Neuronal stem cell (in vitro differentiated cells): Measurements from ENCODE around the gene ZNHIT2.
A peak's percentile ranks its signal among the peaks of the same experiment; 100 is the strongest.

Experiments
- DNase-seq: peaks from one replicate; pipeline ENCODE4 v3.0.0-alpha.2; 2013; ENCODE audit warnings: low spot score
- H2AFZ ChIP-seq: one replicate; pipeline ENCODE4 v1.6.1; 2013; ENCODE audit warnings: mild to moderate bottlenecking, low read length, inconsistent platforms
- H2AK5ac ChIP-seq: 2 replicates; pipeline ENCODE4 v1.6.1; 2013; ENCODE audit warnings: low read depth, mild to moderate bottlenecking, inconsistent platforms, low read length, moderate library complexity, mixed read lengths
- H2BK120ac ChIP-seq: 2 replicates; pipeline ENCODE4 v1.6.1; 2013; ENCODE audit warnings: low read depth, mild to moderate bottlenecking, inconsistent platforms, low read length, moderate library complexity, mixed read lengths
- H2BK12ac ChIP-seq: one replicate; pipeline ENCODE4 v1.6.1; 2013; ENCODE audit warnings: low read length, inconsistent platforms
- H2BK15ac ChIP-seq: 2 replicates; pipeline ENCODE4 v1.6.1; 2013; ENCODE audit warnings: mild to moderate bottlenecking, low read length, inconsistent platforms, mixed read lengths
- H2BK5ac ChIP-seq: one replicate; pipeline ENCODE4 v1.6.1; 2013; ENCODE audit warnings: inconsistent platforms, mild to moderate bottlenecking, low read length, moderate library complexity
- H3K14ac ChIP-seq: one replicate; pipeline ENCODE4 v1.6.1; 2013; ENCODE audit warnings: low read length, inconsistent platforms
- H3K18ac ChIP-seq: 2 replicates; pipeline ENCODE4 v1.6.1; 2013; ENCODE audit warnings: low read length, inconsistent platforms
- H3K23ac ChIP-seq: 2 replicates; pipeline ENCODE4 v1.6.1; 2013; ENCODE audit warnings: low read depth, mild to moderate bottlenecking, mixed read lengths, low read length, inconsistent platforms; ENCODE audit not compliant: poor library complexity
- H3K27ac ChIP-seq: replicated peaks from 3 replicates; pipeline ENCODE4 v1.5.1; 2013; ENCODE audit warnings: low read length, inconsistent platforms
- H3K27me3 ChIP-seq, 3 experiments: 2 replicates each; pipeline ENCODE4 v1.6.1; 2013; ENCODE audit warnings: low read length in 3 of 3, mild to moderate bottlenecking in 2 of 3, inconsistent platforms in 1 of 3, low read depth in 1 of 3, mixed read lengths in 1 of 3, moderate library complexity in 1 of 3; ENCODE audit not compliant: control insufficient read depth in 3 of 3, insufficient read depth in 3 of 3
- H3K36me3 ChIP-seq, 2 donors: replicated peaks in 1 of 2; 2 replicates each; pipeline ENCODE4 v1.6.1; 2013; ENCODE audit warnings: low read length in 2 of 2; ENCODE audit not compliant: control insufficient read depth in 2 of 2, insufficient read depth in 2 of 2
- H3K4ac ChIP-seq: 2 replicates; pipeline ENCODE4 v1.6.1; 2013; ENCODE audit warnings: inconsistent platforms, mild to moderate bottlenecking, low read length, moderate library complexity
- H3K4me1 ChIP-seq, 2 donors: 1 replicate in 1 of 2; 2 replicates in 1 of 2; pipeline ENCODE4 v1.6.1; 2013; ENCODE audit warnings: low read length in 2 of 2, low read depth in 1 of 2; ENCODE audit not compliant: control insufficient read depth in 2 of 2, insufficient read depth in 1 of 2
- H3K4me2 ChIP-seq: one replicate; pipeline ENCODE4 v1.6.1; 2013; ENCODE audit warnings: mild to moderate bottlenecking, low read length, inconsistent platforms; ENCODE audit not compliant: insufficient read depth, poor library complexity, severe bottlenecking
- H3K4me3 ChIP-seq, 2 donors: 2 replicates each; pipeline ENCODE4 v1.5.1; 2013; ENCODE audit warnings: low read length in 2 of 2, mild to moderate bottlenecking in 2 of 2, inconsistent platforms in 1 of 2, moderate library complexity in 1 of 2
- H3K79me1 ChIP-seq: one replicate; pipeline ENCODE4 v1.6.1; 2013; ENCODE audit warnings: low read depth, mild to moderate bottlenecking, inconsistent platforms, low read length, moderate library complexity
- H3K9ac ChIP-seq: one replicate; pipeline ENCODE4 v1.6.1; 2013; ENCODE audit warnings: mild to moderate bottlenecking, low read depth, low read length, inconsistent platforms; ENCODE audit not compliant: poor library complexity
- H3K9me3 ChIP-seq, 2 donors: replicated peaks in 1 of 2; 2 replicates each; pipeline versions ENCODE3 to v1.6.1; 2013; ENCODE audit warnings: low read length in 2 of 2, mild to moderate bottlenecking in 2 of 2, inconsistent platforms in 1 of 2, low read depth in 1 of 2, mixed read lengths in 1 of 2, moderate library complexity in 1 of 2; ENCODE audit not compliant: control insufficient read depth in 2 of 2, insufficient read depth in 1 of 2
- H4K8ac ChIP-seq: one replicate; pipeline ENCODE4 v1.6.1; 2013; ENCODE audit warnings: low read depth, mild to moderate bottlenecking, inconsistent platforms, low read length, moderate library complexity
- H4K91ac ChIP-seq: one replicate; pipeline ENCODE4 v1.6.1; 2013; ENCODE audit warnings: low read length, low read depth, mild to moderate bottlenecking, inconsistent platforms; ENCODE audit not compliant: poor library complexity
- WGBS, 2 donors: extraction: QIAGEN DNeasy Blood & Tissue Kit; methylation state at CpG; one replicate each; pipeline ENCODE4 v1.1.7; 2013; ENCODE audit warnings: missing lambda C conversion rate in 2 of 2, mixed read lengths in 1 of 2; ENCODE audit not compliant: insufficient read length in 2 of 2, insufficient replicate concordance in 1 of 2; ENCODE audit errors: extremely low coverage in 2 of 2; 5-methylcytosine and 5-hydroxymethylcytosine counted together

The ZNHIT2 gene

GRCh38 chr11:65134240-65134951, 16.9 kb upstream of the ZNHIT2 start, which contains the start of gene SYVN1:
TSS of gene SYVN1 (minus strand) at chr11:65134519. CDS start at chr11:65133601, 918 bp downstream.
- Histone ChIP-seq H3K4me3 (peak within 1 kb of the TSS; percentile 79 to 94), H2AFZ (peak within 1 kb of the TSS; percentile 95), H3K14ac (peak within 1 kb of the TSS; percentile 86), H2BK12ac (no peak within 1 kb of the TSS), H3K4me1 (peaks cover 9 to 13% of the 10 kb centered on the region in 2 donors), H3K79me1 (peaks cover 18% of the 10 kb centered on the region), H3K27ac (peak within 1 kb of the TSS; percentile 86), H3K36me3 (peaks cover 33% of the 10 kb centered on the region in 2 donors), H4K8ac (peak within 1 kb of the TSS; percentile 97), H3K9ac (peak within 1 kb of the TSS; percentile 89), H3K9me3 (no peaks in the 10 kb centered on the region), H3K23ac (peak within 1 kb of the TSS; percentile 83), H2BK5ac (peak within 1 kb of the TSS; percentile 99), H2AK5ac (peak within 1 kb of the TSS; percentile 63), H2BK15ac (peak within 1 kb of the TSS; percentile 60), H3K18ac (peak within 1 kb of the TSS; percentile 98), H4K91ac (no peak within 1 kb of the TSS), H3K4ac (peak within 1 kb of the TSS; percentile 39), H3K27me3 (no peaks in the 10 kb centered on the region), H3K4me2 (peak within 1 kb of the TSS; percentile 95), H2BK120ac (no peak within 1 kb of the TSS)
- no CpG with 5 or more reads among the region's 60 CpGs for WGBS, 2 donors
- peak; percentile 86 for DNase-seq

GRCh38 chr11:65133724-65134123, 16.2 kb upstream of the ZNHIT2 start:
- no peak overlapping the region for H2BK12ac ChIP-seq
- peaks cover 9 to 13% of the 10 kb centered on the region in 2 donors for H3K4me1 ChIP-seq
- peaks cover 38 to 40% of the 10 kb centered on the region in 2 donors for H3K36me3 ChIP-seq
- H4K91ac ChIP-seq, result no peak overlapping the region
- H3K27me3 ChIP-seq, result no peaks in the 10 kb centered on the region
- H3K23ac ChIP-seq, result peak overlapping the region; percentile 58
- H3K9ac ChIP-seq, result peak overlapping the region; percentile 89
- no peak for DNase-seq
- peaks cover 18% of the 10 kb centered on the region for H3K79me1 ChIP-seq
- H3K4me2 ChIP-seq, result peak overlapping the region; percentile 95
- H3K14ac ChIP-seq, result peak overlapping the region; percentile 86
- H3K4ac ChIP-seq, result no peak overlapping the region
- H3K9me3 ChIP-seq, result no peaks in the 10 kb centered on the region
- H2AK5ac ChIP-seq, result peak overlapping the region; percentile 63
- no peak overlapping the region for H2BK5ac ChIP-seq
- H3K27ac ChIP-seq, result no peak overlapping the region
- H3K4me3 ChIP-seq, result peak overlapping the region; percentile 79 to 94
- H2BK15ac ChIP-seq, result peak overlapping the region; percentile 27
- H4K8ac ChIP-seq, result no peak overlapping the region
- no CpG with 5 or more reads among the region's 20 CpGs for WGBS, 2 donors
- H2AFZ ChIP-seq, result peak overlapping the region; percentile 95
- H3K18ac ChIP-seq, result peak overlapping the region; percentile 21
- no peak overlapping the region for H2BK120ac ChIP-seq

GRCh38 chr11:65132988-65133700, 15.6 kb upstream of the ZNHIT2 start:
- no CpG with 5 or more reads among the region's 18 CpGs for WGBS, 2 donors
- H3K18ac ChIP-seq, result no peak overlapping the region
- no peak overlapping the region for H3K4ac ChIP-seq
- no peak overlapping the region for H2BK12ac ChIP-seq
- peak overlapping the region; percentile 95 for H3K4me2 ChIP-seq
- peak overlapping the region; percentile 89 for H3K9ac ChIP-seq
- no peak overlapping the region for H3K14ac ChIP-seq
- H4K91ac ChIP-seq, result no peak overlapping the region
- no peaks in the 10 kb centered on the region for H3K27me3 ChIP-seq
- no peak overlapping the region for H2BK5ac ChIP-seq
- DNase-seq, result no peak
- H2BK15ac ChIP-seq, result peak overlapping the region; percentile 27
- peak overlapping the region; percentile 83 for H3K23ac ChIP-seq
- H3K9me3 ChIP-seq, result no peaks in the 10 kb centered on the region
- H3K4me1 ChIP-seq, result peaks cover 9 to 13% of the 10 kb centered on the region in 2 donors
- no peak overlapping the region for H3K27ac ChIP-seq
- H3K36me3 ChIP-seq, result peaks cover 43 to 46% of the 10 kb centered on the region in 2 donors
- H2AK5ac ChIP-seq, result no peak overlapping the region
- H3K4me3 ChIP-seq, result peak overlapping the region; percentile 27 to 79
- H2AFZ ChIP-seq, result no peak overlapping the region
- H3K79me1 ChIP-seq, result peaks cover 18% of the 10 kb centered on the region
- H2BK120ac ChIP-seq, result no peak overlapping the region
- H4K8ac ChIP-seq, result no peak overlapping the region
